Osteoblast (primary cell): Measurements from ENCODE around the gene MS4A15. TPM values are rescaled to one million over a fixed set of nuclear protein-coding genes. Genes with fewer than 3 reads are reported as not detected.

Source experiments
- DNase-seq: peaks from one replicate; pipeline ENCODE4 v3.0.0; 2011; ENCODE audit warnings: low spot score, mixed read lengths; ENCODE audit not compliant: insufficient read length; ENCODE audit errors: missing footprints
- H2AFZ ChIP-seq: 2 replicates; pipeline ENCODE4 v1.6.0; 2011; ENCODE audit warnings: mild to moderate bottlenecking, low read length
- H3K27ac ChIP-seq: 2 replicates; pipeline ENCODE4 v1.5.1; 2011; ENCODE audit warnings: mild to moderate bottlenecking, low read depth, low read length, moderate library complexity
- H3K27me3 ChIP-seq: 2 replicates; pipeline ENCODE4 v1.6.0; 2012; ENCODE audit warnings: mild to moderate bottlenecking, control low read depth, inconsistent platforms, low read length, moderate library complexity; ENCODE audit not compliant: insufficient read depth
- H3K36me3 ChIP-seq: 2 replicates; pipeline ENCODE4 v1.5.1; 2011; ENCODE audit warnings: mild to moderate bottlenecking, low read length, control low read depth, moderate library complexity; ENCODE audit not compliant: insufficient read depth
- H3K4me1 ChIP-seq: 2 replicates; pipeline ENCODE4 v1.5.1; 2011; ENCODE audit warnings: mild to moderate bottlenecking, low read length, control low read depth, moderate library complexity; ENCODE audit not compliant: insufficient read depth
- H3K4me2 ChIP-seq: 2 replicates; pipeline ENCODE4 v1.6.0; 2011; ENCODE audit warnings: mild to moderate bottlenecking, low read length; ENCODE audit not compliant: insufficient read depth
- H3K4me3 ChIP-seq: fragments of 200-600 bp; sonication (generic); 3 replicates; pipeline ENCODE4 v1.5.1; 2012; ENCODE audit warnings: mild to moderate bottlenecking, low read length, inconsistent platforms; ENCODE audit not compliant: insufficient read depth
- H3K79me2 ChIP-seq: 2 replicates; pipeline ENCODE4 v1.6.0; 2012; ENCODE audit warnings: mild to moderate bottlenecking, low read length, control low read depth, inconsistent platforms; ENCODE audit not compliant: insufficient read depth
- H3K9me3 ChIP-seq: 2 replicates; pipeline ENCODE4 v1.5.1; 2011; ENCODE audit warnings: low read depth, low read length, control low read depth
- H4K20me1 ChIP-seq: 2 replicates; pipeline ENCODE4 v1.6.0; 2012; ENCODE audit warnings: mild to moderate bottlenecking, low read length, control low read depth; ENCODE audit not compliant: insufficient read depth
- CTCF ChIP-seq: IDR thresholded peaks from 2 replicates; pipeline ENCODE4 v1.5.1; 2011; ENCODE audit warnings: mild to moderate bottlenecking, low read depth, low read length, moderate library complexity; ENCODE audit errors: extremely low read depth
- total RNA-seq: library from RNA; depleted of rRNA; stranded (reverse); fragments of >200 nt; gene quantifications from 2 replicates; pipeline ENCODE4 v1.2.3, GENCODE V29; 2012

MS4A15 gene
- total RNA-seq, 1 donor = not detected

GRCh38 chr11:60786811-60787567 is 30.3 kb downstream of the MS4A15 start:
- Histone ChIP-seq H3K4me2 (peak overlapping the region; percentile 9), H3K36me3 (no peaks in the 10 kb centered on the region), H3K9me3 (no peaks in the 10 kb centered on the region), H3K27ac (peak overlapping the region; percentile 33), H3K27me3 (peaks cover 20% of the 10 kb centered on the region), H4K20me1 (no peaks in the 10 kb centered on the region), H3K79me2 (no peaks in the 10 kb centered on the region), H2AFZ (no peak overlapping the region), H3K4me3 (no peak overlapping the region), H3K4me1 (peaks cover 18% of the 10 kb centered on the region)
- DNase-seq = peak; percentile 94
- no peak for TF ChIP-seq CTCF

GRCh38 chr11:60788401-60789125 is 31.9 kb downstream of the MS4A15 start:
- Histone ChIP-seq H3K79me2 (no peaks in the 10 kb centered on the region), H3K4me1 (peaks cover 18% of the 10 kb centered on the region), H4K20me1 (no peaks in the 10 kb centered on the region), H3K27ac (no peak overlapping the region), H3K9me3 (no peaks in the 10 kb centered on the region), H3K4me3 (no peak overlapping the region), H3K27me3 (peaks cover 17% of the 10 kb centered on the region), H3K4me2 (no peak overlapping the region), H3K36me3 (no peaks in the 10 kb centered on the region), H2AFZ (no peak overlapping the region)
- peak; percentile 35 for DNase-seq
- TF ChIP-seq CTCF = no peak

- no peak overlapping the region for H3K27ac ChIP-seq
- no peak overlapping the region for H3K4me2 ChIP-seq
- no peaks in the 10 kb centered on the region for H4K20me1 ChIP-seq
- H3K79me2 ChIP-seq = no peaks in the 10 kb centered on the region
- DNase-seq = peak; percentile 25
- H3K36me3 ChIP-seq = no peaks in the 10 kb centered on the region
- no peak overlapping the region for H3K4me3 ChIP-seq
- H2AFZ ChIP-seq = no peak overlapping the region
- peaks cover 20% of the 10 kb centered on the region for H3K27me3 ChIP-seq
- TF ChIP-seq CTCF = no peak
- no peaks in the 10 kb centered on the region for H3K9me3 ChIP-seq
- peaks cover 17% of the 10 kb centered on the region for H3K4me1 ChIP-seq
Measured at GRCh38 chr11:60790726-60791125, 34.1 kb downstream of the MS4A15 start.
